Psoas muscle (tissue), 8 donors: ENCODE measurements around the gene ALKBH5. TPM values are rescaled to one million over a fixed set of nuclear protein-coding genes. Genes with fewer than 3 reads are reported as not detected.

ENCODE experiments used
- ATAC-seq, 4 donors: fragments of 200-7000 bp; cut with Tn5 transposase; one replicate each; pipeline ENCODE4 v1.9.1; 2020; ENCODE audit warnings: moderate library complexity in 3 of 4, mild to moderate bottlenecking in 2 of 4
- DNase-seq, 2 donors: peaks; one replicate each; pipeline ENCODE4 v3.0.0-alpha.2; 2020
- H3K27ac ChIP-seq: fragments of 200-600 bp; one replicate; pipeline ENCODE4 v1.8.0; 2022
- H3K27me3 ChIP-seq, 3 donors: fragments of 200-600 bp in 1 of 3; one replicate each; pipeline versions ENCODE4 v1.6.1 to v1.8.0; 2013 to 2022; ENCODE audit warnings: low read length in 2 of 3, mild to moderate bottlenecking in 2 of 3, moderate library complexity in 1 of 3; ENCODE audit not compliant: insufficient read depth in 3 of 3
- H3K36me3 ChIP-seq, 2 donors: fragments of 200-600 bp in 1 of 2; one replicate each; pipeline versions ENCODE4 v1.6.1 to v1.8.0; 2013 to 2022; ENCODE audit warnings: low read depth in 1 of 2, mild to moderate bottlenecking in 1 of 2, moderate library complexity in 1 of 2; ENCODE audit not compliant: insufficient read depth in 1 of 2
- H3K4me1 ChIP-seq: fragments of 200-600 bp; one replicate; pipeline ENCODE4 v1.8.0; 2022
- H3K4me3 ChIP-seq: fragments of 200-600 bp; one replicate; pipeline ENCODE4 v1.8.0; 2022; ENCODE audit warnings: mild to moderate bottlenecking
- H3K9me3 ChIP-seq: fragments of 200-600 bp; one replicate; pipeline ENCODE4 v1.8.0; 2022
- CTCF ChIP-seq: fragments of 200-600 bp; IDR thresholded peaks from one replicate; pipeline ENCODE4 v1.8.0; 2022; ENCODE audit warnings: antibody characterized with exemption
- WGBS, 3 donors: extraction: QIAGEN DNeasy Blood & Tissue Kit; methylation state at CpG; one replicate each; pipeline versions ENCODE4 v1.1.6 to v1.1.7; 2013; 5-methylcytosine and 5-hydroxymethylcytosine counted together
- intact Hi-C, 2 donors: fragments of 100-400 bp; cut with DNase I; formaldehyde crosslinking; loops; one replicate each; pipeline versions ENCODE4 v1.11.0 to v1.14.2; 2022
- polyA plus RNA-seq, 3 donors: library from polyadenylated mRNA; stranded (reverse); fragments of 200-250 nt; gene quantifications; one replicate each; pipeline ENCODE4 v1.2.3, GENCODE V29; 2013
- total RNA-seq, 4 donors: library from RNA; stranded (reverse); fragmentation: NEBNext Ultra II Directional in 2 of 4; extraction: Animal tissue kit (Norgen Biotek cat#: 25700) in 2 of 4; gene quantifications; one replicate each; pipeline versions ENCODE4 v1.2.1 to v1.2.4, GENCODE V29; 2021 to 2023
- donor health status: healthy with polysubstance abuse.
- donor health status: DM: no; HTN: no; CAD: no; lungs with moderate emphysema.
- donor health status: Bipolar disorder and iron deficiency.
- donor health status: healthy.
- donor health status: DM: yes; HTN: yes; CAD: no.
- donor health status: DM: no; HTN: no; CAD: no.
- donor health status: DM: no; HTN: no; CAD: no.
- donor health status: DM: yes; HTN: yes; CAD: no.

ALKBH5 gene
- total and polyA plus RNA-seq, 7 donors: 91.7 to 235 (median 206) TPM

GRCh38 chr17:18176176-18176575 is 7.5 kb upstream of the ALKBH5 start:
- peaks cover 5% of the 10 kb centered on the region for H3K4me1 ChIP-seq
- WGBS, 3 donors: 85 to 86% (median 85%) methylated on average over 7 of the region's 7 CpGs
- H3K9me3 ChIP-seq: no peaks in the 10 kb centered on the region
- ATAC-seq: no peak
- TF ChIP-seq CTCF: no peak
- DNase-seq: no peak
- intact Hi-C loops: no loop called here
- no peak overlapping the region for H3K27ac ChIP-seq
- no peaks in the 10 kb centered on the region for H3K36me3 ChIP-seq
- H3K27me3 ChIP-seq: no peaks in the 10 kb centered on the region
- H3K4me3 ChIP-seq: no peak overlapping the region

- intact Hi-C loops: no loop called here
- Histone ChIP-seq H3K27ac (no peak overlapping the region), H3K27me3 (no peaks in the 10 kb centered on the region), H3K4me3 (no peak overlapping the region), H3K36me3 (no peaks in the 10 kb centered on the region), H3K4me1 (peaks cover 5% of the 10 kb centered on the region), H3K9me3 (no peaks in the 10 kb centered on the region)
- DNase-seq (no peak), ATAC-seq (no peak)
- TF ChIP-seq CTCF: no peak
Observed at GRCh38 chr17:18177133-18177532, 6.5 kb upstream of the ALKBH5 start.

GRCh38 chr17:18177722-18178121 is 5.9 kb upstream of the ALKBH5 start:
- no peak for DNase-seq
- no peaks in the 10 kb centered on the region for H3K36me3 ChIP-seq
- ATAC-seq: no peak
- H3K9me3 ChIP-seq: no peaks in the 10 kb centered on the region
- H3K27ac ChIP-seq: no peak overlapping the region
- no peak overlapping the region for H3K4me3 ChIP-seq
- TF ChIP-seq CTCF: no peak
- peaks cover 5% of the 10 kb centered on the region for H3K4me1 ChIP-seq
- WGBS, 3 donors: 88 to 91% (median 91%) methylated on average over 8 of the region's 8 CpGs
- no peaks in the 10 kb centered on the region for H3K27me3 ChIP-seq
- intact Hi-C loops: no loop called here

- H3K27me3 ChIP-seq: no peaks in the 10 kb centered on the region
Observed at GRCh38 chr17:18179196-18179595, 4.4 kb upstream of the ALKBH5 start.

More at GRCh38 chr17:18179196-18179595, 4.4 kb upstream of the ALKBH5 start:
- H3K36me3 ChIP-seq: no peaks in the 10 kb centered on the region
- no peak for TF ChIP-seq CTCF
- DNase-seq (no peak), ATAC-seq (no peak)
- no peak overlapping the region for H3K4me3 ChIP-seq
- intact Hi-C loops: no loop called here
- no peaks in the 10 kb centered on the region for H3K9me3 ChIP-seq
- H3K4me1 ChIP-seq: peaks cover 5% of the 10 kb centered on the region
- no peak overlapping the region for H3K27ac ChIP-seq
- 90 to 93% (median 93%) methylated on average over 1 of the region's 1 CpG for WGBS, 3 donors
